GM15510 (cell line): ENCODE results near the gene GRM7.

Experiments
- POLR2A ChIP-seq: IDR thresholded peaks from 3 replicates; pipeline ENCODE4 v1.6.1; 2011; ENCODE audit warnings: borderline replicate concordance; ENCODE audit not compliant: insufficient read length; ENCODE audit errors: extremely low read depth

GRM7 gene

GRCh38 chr3:7707187-7707586 lies 846.3 kb downstream of the GRM7 start:
- no peak for TF ChIP-seq POLR2A

- TF ChIP-seq POLR2A: no peak
Observed at GRCh38 chr3:7709376-7710082, 848.6 kb downstream of the GRM7 start.

GRCh38 chr3:7710284-7710683 lies 849.4 kb downstream of the GRM7 start:
- TF ChIP-seq POLR2A: no peak

GRCh38 chr3:7713724-7714123 lies 852.8 kb downstream of the GRM7 start:
- TF ChIP-seq POLR2A: no peak

GRCh38 chr3:7720649-7721297 lies 859.9 kb downstream of the GRM7 start:
- TF ChIP-seq POLR2A: no peak

GRCh38 chr3:7721869-7722268 lies 861.0 kb downstream of the GRM7 start:
- TF ChIP-seq POLR2A: no peak

GRCh38 chr3:7728566-7729519 lies 867.9 kb downstream of the GRM7 start:
- TF ChIP-seq POLR2A: no peak

- no peak for TF ChIP-seq POLR2A
Observed at GRCh38 chr3:7733933-7734332, 873.0 kb downstream of the GRM7 start.

- TF ChIP-seq POLR2A: no peak
Observed at GRCh38 chr3:7734456-7734855, 873.5 kb downstream of the GRM7 start.

- TF ChIP-seq POLR2A: no peak
Observed at GRCh38 chr3:7737263-7737662, 876.3 kb downstream of the GRM7 start.

GRCh38 chr3:7739754-7740153 lies 878.8 kb downstream of the GRM7 start:
- TF ChIP-seq POLR2A: no peak

GRCh38 chr3:7740458-7740857 lies 879.5 kb downstream of the GRM7 start:
- TF ChIP-seq POLR2A: no peak

- no peak for TF ChIP-seq POLR2A
Observed at GRCh38 chr3:7744850-7745249, 883.9 kb downstream of the GRM7 start.

- no peak for TF ChIP-seq POLR2A
Observed at GRCh38 chr3:7745711-7746110, 884.8 kb downstream of the GRM7 start.
